HCEC 1CT (cell line): ENCODE results near the gene ADTRP.
"Not testable (repeated sequence)": the region's sequence is repeated elsewhere in the genome, so short reads cannot be mapped to it uniquely, and the experiment has no call there.

Experiments
- DNase-seq: peaks from one replicate; pipeline ENCODE4 v3.0.0-alpha.2; 2017

ADTRP gene

GRCh38 chr6:11802886-11803590, 24.4 kb upstream of the ADTRP start:
- DNase-seq = no peak

GRCh38 chr6:11800531-11800930, 21.9 kb upstream of the ADTRP start:
- not testable (repeated sequence) for DNase-seq

DNA sequence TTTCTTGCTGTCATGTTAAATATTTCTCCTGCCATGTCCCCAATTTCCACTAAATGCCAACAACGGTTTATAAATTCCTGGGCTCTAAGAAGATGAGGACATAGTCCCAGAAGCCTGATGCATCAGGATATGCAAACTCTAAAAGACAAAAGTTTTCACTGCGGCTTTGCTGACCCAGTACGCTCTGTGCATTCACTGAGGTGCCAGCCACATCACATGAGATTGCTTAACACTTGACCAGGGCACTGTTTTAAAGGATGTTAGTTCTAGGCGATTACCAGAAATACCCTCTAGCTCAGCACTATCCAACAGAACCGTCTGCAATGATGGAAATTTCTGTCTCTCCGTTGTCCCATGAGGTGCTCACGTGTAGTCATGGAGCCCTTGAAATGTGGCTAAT, 19.9 kb upstream of the ADTRP start:
- DNase-seq = no peak

DNA sequence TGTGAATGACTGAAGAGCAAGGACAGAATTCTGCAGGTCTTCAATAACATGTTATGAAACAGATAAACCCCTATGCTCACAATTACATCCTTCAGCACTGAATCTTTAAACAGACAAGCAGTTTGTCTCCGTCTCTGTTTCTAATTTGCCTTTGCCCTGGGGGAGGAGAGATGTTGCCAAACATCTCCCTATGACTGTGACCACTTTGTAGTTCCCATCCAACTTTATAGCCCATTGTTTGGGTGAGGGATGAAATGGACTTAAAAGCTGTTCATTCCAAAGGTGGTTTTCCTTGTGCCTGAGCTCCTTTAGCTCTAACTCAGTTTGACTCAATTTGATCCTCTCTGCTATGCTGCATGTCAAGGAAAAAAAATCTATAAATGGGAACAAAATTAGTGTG, 19.5 kb upstream of the ADTRP start:
- DNase-seq = no peak

GRCh38 chr6:11796829-11797228, 18.2 kb upstream of the ADTRP start:
- DNase-seq = no peak

GRCh38 chr6:11795403-11795802, 16.8 kb upstream of the ADTRP start:
- no peak for DNase-seq

- no peak for DNase-seq
Observed at GRCh38 chr6:11793277-11793676, 14.7 kb upstream of the ADTRP start.

DNA sequence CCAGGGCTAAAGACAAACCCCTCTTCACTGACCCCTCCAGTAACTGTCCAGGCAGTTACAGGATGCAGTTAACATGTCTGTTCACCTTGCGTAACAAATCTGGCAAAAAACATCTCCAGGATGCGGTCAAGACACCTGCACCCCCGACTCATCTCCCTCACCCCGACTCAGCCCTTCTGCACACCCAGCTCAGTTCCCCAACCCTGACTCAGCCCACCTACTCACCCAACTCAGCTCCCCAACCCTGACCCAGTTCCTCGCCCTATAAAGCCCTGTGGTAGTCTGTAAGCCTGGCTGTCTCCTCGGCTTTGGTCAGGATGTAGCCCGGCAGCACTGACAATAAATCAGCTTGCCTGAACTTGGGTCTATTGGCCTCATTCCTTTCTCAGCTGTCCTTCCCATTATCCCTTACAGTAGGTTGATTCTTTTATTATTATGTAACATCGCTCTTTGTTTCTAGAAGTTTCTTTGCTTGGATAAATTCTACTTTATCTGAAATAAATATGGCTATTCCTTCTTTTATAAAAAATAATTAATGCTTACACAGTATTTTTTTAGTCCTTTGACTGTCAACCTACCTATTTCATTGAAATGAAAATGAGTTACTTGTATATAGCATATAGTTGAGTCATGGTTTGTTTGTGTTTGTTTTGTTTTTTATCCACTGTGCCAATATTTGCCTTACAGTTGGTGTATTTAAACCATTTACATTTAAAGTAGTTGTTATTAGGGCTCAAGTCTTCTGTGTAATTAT, 12.9 kb upstream of the ADTRP start:
- no peak for DNase-seq

- DNase-seq = no peak
Observed at GRCh38 chr6:11789744-11790143, 11.1 kb upstream of the ADTRP start.

DNA sequence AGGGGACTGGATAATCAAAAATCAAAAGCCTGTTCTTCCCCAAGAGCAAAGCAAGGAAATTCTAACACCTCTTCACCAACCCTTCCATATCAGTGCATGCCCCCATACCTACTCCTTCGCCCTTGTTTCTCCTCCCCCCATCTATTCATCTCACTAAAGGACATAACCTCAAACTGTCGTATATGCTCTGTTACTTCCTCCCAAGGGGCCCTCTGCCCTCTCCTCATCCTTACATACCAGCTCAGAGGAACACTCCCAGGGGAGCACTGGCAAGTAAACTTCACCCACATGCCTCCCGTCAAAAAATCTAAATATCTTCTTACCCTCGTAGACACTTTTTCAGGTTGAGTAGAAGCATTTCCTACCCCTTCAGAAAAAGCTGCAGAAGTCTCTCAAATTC, 9.4 kb upstream of the ADTRP start:
- DNase-seq = no peak

- DNase-seq = no peak
Observed at GRCh38 chr6:11785774-11786579, 7.4 kb upstream of the ADTRP start.

DNA sequence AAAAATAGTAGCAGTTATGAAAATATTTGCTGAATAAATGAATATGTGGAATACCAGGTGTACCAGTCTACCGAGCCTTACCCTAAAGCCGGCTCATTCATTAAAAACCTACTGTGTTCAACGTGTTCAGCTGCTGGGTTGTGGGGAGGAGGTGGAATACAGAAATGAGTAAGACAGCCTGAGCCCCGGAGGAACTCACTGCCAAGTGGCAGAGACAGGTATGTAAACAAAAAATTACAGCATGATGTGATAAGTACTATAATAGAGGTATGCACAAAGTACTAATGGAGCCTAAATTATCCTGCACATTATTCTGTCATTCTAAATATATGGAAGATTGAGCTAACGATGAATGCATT, 6.8 kb upstream of the ADTRP start:
- DNase-seq = no peak

GRCh38 chr6:11784341-11784740, 5.7 kb upstream of the ADTRP start:
- DNase-seq = no peak

DNA sequence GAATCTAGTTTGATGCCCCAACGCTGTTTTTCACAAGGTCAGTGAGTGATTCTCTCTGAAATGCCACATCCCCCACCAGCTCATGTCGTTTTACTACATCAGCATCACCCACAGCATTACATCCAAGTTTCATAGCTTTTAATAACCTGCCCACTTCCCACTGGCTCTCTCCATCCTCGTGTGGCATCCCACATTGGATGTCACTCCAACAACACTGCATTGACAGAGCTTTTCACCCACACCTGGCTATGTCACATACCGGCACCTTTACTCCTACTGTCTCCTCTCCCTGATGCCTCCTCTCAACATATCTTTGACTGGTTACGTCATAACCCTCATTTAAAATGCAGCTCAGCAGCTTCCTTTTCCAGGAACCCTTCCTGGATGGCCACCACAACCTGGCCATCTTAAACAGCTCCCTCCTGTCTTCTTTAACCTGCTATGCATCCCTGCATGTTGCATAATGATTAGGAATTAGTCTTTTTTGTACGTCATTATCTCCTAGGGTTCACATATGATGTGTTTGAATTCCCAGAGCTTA, 5.0 kb upstream of the ADTRP start:
- no peak for DNase-seq

DNA sequence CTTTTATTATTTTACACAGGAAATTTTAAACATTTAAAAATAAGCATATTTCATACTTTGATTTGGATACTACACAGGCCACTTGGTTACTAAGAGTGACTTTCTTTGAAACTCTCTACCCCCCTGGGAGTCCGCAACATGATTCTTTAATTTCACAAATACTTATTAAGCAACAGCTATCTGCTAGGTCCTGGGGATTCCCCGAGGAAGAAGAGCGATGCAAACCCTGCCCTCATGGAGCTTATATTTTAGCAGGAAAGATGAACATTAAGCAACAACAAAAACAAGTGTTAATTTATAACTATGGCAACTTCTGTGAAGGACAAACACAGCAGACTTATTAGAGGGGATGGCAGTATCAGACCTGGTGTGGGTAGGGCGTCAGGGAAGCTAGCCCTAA, 3.9 kb upstream of the ADTRP start:
- DNase-seq = no peak

GRCh38 chr6:11780097-11780428, 1.5 kb upstream of the ADTRP start:
- no peak for DNase-seq

DNA sequence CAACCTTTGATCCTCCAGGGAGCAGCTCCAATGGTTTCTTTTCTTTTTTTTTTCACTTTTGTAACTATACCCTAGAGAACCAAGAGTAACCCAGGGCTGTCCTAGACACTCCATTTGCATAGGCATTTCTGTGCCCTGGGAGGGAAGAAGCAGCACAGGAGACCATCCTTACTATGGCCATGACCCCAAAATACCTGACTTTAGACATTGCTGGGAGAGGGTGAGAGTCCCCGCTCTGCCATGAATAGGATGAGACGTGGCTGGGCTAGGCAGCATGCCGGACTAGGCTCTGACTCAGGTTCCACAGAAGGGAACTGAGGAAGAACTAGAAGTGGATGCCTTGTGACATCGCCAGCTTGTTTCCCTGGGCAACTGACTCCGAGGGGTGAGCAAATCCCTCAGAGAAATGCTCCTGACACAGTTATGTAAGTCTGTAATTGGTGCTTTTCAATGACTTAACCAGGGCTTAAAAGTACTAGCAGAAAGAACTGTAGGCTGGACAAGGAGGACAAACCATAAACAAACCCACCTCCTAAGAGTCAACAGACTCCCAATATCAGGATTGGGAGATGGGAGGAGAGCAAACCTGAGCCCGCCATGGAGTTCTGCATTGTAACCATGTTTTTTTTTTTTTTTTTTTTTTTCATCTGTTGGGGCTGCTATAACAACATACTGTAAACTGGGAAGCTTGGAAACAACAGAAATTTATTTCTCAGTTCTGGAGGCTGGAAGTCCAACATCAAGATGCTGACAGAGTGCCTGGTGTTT, 910 bp upstream of the ADTRP start:
- no peak for DNase-seq

- DNase-seq = no peak
Observed at GRCh38 chr6:11778036-11778435, 567 bp downstream of the ADTRP start.

DNA sequence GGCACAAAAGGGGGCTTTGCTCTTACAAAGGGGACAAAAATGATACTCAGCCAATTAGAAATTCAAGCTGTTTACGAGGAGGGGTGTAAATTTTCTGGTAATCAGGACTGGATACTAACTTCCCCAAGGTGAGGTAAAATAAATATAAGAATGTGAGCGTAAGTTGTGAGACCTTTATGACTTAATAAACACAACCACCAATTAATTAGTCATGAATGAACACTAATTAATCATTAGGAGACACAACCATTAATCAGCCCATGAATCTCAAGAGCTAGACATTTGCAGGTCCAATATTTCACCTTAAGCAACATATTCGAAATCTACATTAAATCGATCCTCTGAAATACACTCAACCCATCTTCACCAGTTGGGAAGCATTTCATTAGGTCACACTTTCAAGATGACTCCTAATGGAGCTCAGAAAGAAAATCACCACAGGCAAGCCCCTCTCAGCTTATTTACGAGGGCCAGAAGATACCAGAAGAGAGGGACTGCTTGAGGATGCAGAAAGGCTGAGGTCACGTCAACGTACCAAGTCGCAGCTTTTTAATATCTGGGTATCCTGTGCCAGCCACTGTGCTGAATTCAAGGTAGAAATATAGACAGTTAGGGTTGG, 2.7 kb downstream of the ADTRP start:
- no peak for DNase-seq

- no peak for DNase-seq
Observed at GRCh38 chr6:11774426-11774825, 4.2 kb downstream of the ADTRP start.

GRCh38 chr6:11773581-11773980, 5.0 kb downstream of the ADTRP start:
- DNase-seq = no peak

DNA sequence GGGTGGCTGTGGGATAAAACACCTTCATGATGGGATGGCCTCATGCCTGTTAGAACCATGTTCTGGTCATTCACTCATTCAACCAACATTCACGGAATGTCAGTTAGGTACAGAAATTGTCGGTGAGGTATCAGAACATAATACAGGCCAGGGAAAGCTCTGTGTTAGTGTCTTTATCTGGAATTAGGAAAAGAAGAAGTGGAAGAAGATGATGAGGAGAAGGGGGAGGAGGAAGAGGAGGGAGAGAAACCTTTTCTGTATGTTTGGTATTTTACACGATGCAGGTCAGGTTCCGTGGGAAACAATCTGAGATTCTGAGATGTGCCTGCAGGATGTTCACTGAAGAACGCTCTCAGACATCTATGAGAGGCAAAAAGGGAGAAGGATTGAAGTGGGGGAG, 5.6 kb downstream of the ADTRP start:
- no peak for DNase-seq
